Activated CD4-positive, alpha-beta T cell treated with anti-CD3 and anti-CD28 coated beads for 4 hours (primary cell): ENCODE measurements around the gene HES1.
A peak's percentile ranks its signal among the peaks of the same experiment; 100 is the strongest.

ENCODE experiments used
- DNase-seq, 2 donors: peaks; one replicate each; pipeline ENCODE4 v3.0.0-alpha.2; 2020

Gene HES1

GRCh38 chr3:194103505-194103904 lies 32.4 kb upstream of the HES1 start:
- DNase-seq: peak; percentile 35 to 52

- DNase-seq: no peak
Measured at GRCh38 chr3:194103983-194104751, 31.8 kb upstream of the HES1 start.

- DNase-seq: no peak
Measured at GRCh38 chr3:194105292-194105691, 30.7 kb upstream of the HES1 start.

DNA sequence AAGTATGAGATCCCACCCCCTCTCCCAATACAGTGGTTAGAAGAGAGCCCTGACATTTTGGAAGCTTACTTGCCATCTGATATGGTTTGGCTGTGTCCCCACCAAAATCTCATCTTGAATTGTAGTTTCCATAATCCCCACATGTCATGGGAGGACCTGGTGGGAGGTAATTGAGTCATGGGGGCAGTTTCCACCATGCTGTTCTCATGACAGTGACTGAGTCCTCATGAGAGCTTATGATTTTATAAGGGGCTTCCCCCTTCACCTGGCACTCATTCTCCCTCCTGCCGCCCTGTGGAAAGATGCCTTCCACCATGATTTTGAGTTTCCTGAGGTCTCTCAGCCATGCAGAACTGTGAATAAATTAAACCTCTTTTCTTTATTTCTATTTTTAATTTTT lies 28.8 kb upstream of the HES1 start:
- no peak for DNase-seq

DNA sequence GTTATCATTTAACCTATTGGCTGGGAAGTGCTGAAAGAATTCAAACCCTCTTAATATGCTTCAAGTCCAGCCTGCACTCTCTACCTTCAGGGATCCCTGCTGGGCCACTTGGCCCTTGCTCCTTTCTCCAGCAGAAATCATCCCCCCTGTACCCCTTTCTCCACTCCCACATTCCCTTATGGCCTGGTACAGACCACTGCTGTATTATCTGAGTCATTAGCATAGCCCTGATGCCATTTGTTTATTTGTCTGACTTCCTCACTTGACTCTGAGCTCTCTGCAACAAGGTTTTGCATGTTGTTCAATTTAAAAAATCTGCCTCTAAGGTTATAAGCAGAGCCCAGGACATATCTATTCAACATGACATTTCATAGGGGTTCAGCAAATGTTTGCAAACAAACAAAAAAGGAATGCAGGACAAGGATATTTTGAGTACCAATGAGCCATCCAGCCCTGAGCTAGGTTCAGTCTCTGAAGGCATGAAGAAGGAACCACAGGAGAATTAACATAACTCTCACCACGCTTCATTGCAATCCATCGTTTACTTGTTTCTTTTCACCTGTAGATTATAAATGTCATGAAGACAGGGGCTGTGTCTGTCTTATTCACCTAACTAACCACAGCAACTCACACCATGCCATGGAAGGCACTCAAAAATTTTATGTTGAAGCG lies 26.6 kb upstream of the HES1 start:
- DNase-seq: no peak

DNA sequence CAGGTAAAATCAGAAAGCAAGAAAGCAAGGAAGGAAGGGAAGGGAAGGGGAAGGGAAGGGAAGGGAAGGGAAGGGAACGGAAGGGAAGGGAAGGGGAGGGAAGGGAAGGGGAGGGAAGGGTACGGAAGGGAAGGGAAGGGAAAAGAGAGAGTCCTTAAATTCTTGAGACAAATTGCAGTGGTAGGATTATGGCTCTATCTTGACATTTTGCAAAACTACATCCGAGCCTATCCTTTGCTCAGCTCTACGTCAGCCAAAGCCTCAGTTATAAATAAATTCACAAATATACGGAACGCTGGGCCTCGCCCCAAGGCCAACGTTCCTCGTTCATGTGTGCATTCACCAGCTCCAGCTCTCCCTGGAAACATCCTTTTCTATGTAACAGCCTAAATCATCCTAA lies 25.5 kb upstream of the HES1 start:
- DNase-seq: no peak

DNA sequence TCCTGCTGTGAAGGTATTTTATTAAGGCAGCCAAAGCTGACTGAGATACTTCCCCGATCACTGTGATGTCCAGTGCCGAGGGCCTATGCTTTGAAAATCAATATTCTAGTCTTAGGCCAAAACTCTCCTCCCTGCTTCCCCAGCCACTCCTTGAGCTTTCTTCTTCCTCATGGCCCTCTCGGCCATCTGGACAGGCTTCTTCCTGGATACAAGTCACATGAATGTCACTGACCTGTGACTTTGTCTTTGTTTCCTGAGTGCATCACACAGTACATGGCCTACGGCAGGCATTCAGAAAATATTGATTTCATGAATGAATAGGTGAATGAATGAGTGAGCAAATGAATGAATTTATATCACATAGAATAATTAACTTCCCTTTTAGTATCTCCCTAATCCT lies 24.6 kb upstream of the HES1 start:
- no peak for DNase-seq

- no peak for DNase-seq
Measured at GRCh38 chr3:194112120-194113106, 23.5 kb upstream of the HES1 start.

DNA sequence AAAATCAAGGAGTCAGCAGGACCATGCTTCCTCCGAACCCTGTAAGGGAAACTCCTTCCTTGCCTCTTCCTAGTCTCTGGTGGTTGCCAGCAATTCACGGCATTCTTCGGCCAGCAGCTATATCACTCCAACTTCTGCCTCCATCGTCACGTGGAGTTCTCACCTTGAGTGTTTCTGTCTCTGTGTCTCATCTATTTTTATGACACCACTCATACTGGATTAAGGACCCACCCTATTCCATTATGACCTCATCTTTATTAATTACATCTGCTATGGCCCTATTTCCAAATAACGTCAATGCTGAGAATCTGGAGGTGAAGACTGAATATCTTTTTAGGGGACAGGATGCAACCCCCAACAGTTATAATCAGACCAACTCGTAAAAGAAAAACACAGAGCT lies 21.8 kb upstream of the HES1 start:
- DNase-seq: no peak

- no peak for DNase-seq
Measured at GRCh38 chr3:194117104-194117845, 18.7 kb upstream of the HES1 start.

DNA sequence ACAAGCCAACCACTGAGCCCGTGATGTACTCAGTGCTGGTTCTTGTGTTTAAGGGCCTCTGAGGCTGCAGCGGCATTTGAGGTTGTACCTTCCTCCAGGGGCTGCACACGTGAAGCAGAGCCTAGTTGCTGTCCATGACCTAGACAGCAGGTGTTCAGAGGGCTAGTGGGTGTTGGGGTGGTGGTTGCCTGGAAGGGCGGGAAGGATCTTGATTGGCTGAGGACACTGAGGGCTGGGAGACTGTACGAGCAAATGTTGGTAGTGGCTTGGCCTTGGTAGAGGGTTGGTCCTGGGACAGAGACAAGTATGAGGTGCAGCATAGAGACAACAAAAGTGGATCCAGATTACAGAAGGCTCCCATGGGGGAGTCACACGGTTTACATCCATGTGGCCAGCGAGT lies 17.0 kb upstream of the HES1 start:
- no peak for DNase-seq

GRCh38 chr3:194119831-194120590 lies 15.9 kb upstream of the HES1 start:
- no peak for DNase-seq

DNA sequence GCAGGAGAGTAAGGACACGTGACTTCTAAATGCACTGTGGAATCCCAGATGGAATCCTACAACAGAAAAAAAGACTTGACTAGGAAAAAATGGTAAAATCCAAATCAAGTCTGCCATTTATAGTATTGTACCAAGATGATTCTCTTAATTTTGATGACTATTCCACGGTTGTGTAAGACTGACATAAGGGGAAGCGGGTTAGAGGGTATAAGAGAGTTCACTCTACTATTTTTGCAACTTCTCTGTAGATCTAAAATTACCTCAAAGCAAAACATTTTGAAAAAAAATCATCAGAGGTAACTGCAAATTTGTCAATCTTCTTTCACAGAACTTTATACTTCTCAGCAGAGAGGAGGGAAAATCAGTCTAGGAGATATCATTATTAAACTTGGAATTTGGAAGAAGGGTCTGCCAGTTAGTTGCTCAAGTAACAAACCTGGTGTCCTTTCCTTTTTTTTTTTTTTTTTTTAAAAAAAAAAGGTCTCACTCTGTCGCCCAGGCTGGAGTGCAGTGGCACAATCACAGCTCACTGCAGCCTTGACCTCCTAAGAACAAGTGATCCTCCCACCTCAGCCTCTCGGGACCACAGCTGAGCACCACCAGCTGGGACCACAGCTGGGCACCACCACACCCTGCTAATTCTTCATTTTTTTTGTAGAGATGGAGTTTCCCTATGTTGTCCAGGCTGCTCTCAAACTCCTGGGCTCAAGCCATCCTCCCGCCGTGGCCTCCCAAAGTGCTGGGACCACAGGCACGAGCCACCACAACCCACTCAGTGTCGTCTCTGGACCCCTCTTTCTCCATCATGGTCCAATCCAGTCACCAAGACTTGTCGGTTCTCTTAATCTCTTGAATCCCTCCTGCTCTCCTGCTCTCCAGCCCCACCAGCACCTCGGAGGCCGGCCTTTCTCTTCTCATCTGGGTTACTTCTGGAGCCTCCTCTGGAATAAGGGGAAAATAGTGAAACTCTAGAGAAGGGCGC lies 14.9 kb upstream of the HES1 start:
- no peak for DNase-seq

- DNase-seq: no peak
Measured at GRCh38 chr3:194121891-194122631, 13.9 kb upstream of the HES1 start.

DNA sequence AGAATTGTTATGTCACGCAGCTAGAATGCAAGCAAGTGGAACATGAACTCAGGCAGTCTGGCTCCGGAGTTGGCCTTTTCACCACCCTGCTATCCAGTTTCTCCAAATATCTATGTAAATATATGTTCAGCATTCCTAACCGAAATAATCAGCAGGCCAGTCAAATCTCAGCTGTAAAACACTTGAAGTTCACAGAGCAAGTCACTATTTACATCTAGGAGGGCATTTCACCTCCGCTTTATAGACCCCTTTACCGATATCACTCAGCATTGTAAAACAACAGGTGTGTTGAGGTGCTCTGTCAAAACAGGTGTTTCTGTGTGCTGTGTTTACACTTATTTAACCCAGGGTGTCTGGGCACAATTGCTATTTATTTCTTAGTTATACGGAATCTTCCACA lies 12.2 kb upstream of the HES1 start:
- DNase-seq: no peak

DNA sequence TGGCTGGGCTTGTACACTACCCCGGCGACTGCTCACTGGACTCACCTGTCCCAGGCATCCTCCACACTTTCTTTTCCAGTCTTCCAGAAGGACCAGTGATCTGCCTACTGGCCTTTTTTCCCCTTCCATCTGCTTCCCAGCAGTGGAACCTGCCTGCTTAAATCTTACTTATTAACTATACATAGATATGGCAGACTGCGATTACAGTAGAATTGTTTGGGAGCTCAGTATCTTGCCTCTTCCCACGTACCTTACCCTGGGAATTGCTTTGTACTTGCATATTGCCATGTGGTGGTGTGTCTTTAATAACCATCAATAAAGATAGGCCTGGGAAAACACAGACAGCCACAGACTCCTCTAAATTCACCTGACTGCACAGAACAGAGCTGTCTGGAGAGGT lies 11.8 kb upstream of the HES1 start:
- no peak for DNase-seq

- no peak for DNase-seq
Measured at GRCh38 chr3:194125442-194125841, 10.5 kb upstream of the HES1 start.

- DNase-seq: no peak
Measured at GRCh38 chr3:194126790-194127189, 9.2 kb upstream of the HES1 start.

- no peak for DNase-seq
Measured at GRCh38 chr3:194128202-194128918, 7.6 kb upstream of the HES1 start.
